ENCODE data around the gene OVOL1.

The OVOL1 gene

DNA sequence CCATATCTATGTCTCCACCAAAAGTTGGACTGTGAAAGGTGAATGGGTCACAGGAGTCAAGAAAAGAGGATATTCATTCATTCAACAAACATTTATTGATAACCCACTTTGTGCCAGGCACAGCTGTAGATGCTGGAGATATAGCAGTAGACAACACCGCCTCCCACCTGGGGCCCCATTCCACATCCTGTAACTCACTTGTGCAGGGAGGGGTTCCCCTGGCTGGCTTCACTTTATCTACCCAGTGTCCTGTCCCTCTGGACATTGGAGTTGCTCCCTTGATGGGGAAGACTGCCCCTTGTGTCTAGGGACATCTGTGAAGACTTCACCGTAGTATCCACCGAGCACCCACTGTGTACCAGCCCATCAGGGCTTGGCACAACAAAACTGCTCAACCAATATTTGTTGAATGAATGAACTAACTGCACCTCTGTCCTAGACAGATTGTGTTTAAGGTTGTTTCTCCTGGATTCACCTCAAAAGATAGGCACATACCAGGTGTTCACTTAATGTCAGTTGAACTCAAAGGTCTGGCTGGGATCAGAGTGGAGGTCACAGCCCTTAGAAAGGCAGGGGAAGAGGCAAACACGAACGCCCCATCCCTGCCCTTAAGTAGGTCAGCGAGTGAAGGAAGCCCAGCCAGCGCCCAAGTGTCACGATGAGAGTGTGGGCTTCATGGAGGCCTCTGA is 1.4 kb upstream of the OVOL1 start:
- no peak for DNase-seq (ENCODE audit: low spot score)
- POLR2A ChIA-PET (ENCODE audit: low non-redundant PET): interaction anchor here (0.6 kb wide), 1 partner anchor 61 kb away, joined by 3 read pairs; no protein-coding TSS in a partner anchor
- no peak overlapping the region for H3K27ac ChIP-seq
- TF ChIP-seq, protein P1, sequence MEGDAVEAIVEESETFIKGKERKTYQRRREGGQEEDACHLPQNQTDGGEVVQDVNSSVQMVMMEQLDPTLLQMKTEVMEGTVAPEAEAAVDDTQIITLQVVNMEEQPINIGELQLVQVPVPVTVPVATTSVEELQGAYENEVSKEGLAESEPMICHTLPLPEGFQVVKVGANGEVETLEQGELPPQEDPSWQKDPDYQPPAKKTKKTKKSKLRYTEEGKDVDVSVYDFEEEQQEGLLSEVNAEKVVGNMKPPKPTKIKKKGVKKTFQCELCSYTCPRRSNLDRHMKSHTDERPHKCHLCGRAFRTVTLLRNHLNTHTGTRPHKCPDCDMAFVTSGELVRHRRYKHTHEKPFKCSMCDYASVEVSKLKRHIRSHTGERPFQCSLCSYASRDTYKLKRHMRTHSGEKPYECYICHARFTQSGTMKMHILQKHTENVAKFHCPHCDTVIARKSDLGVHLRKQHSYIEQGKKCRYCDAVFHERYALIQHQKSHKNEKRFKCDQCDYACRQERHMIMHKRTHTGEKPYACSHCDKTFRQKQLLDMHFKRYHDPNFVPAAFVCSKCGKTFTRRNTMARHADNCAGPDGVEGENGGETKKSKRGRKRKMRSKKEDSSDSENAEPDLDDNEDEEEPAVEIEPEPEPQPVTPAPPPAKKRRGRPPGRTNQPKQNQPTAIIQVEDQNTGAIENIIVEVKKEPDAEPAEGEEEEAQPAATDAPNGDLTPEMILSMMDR (conservative IDR thresholded peaks at IDR 0.05; ENCODE audit: low read depth): no peak
- CTCF ChIA-PET: interaction anchor here (1.1 kb wide), 1 partner anchor 32 kb away, joined by 4 read pairs; no protein-coding TSS in a partner anchor

DNA sequence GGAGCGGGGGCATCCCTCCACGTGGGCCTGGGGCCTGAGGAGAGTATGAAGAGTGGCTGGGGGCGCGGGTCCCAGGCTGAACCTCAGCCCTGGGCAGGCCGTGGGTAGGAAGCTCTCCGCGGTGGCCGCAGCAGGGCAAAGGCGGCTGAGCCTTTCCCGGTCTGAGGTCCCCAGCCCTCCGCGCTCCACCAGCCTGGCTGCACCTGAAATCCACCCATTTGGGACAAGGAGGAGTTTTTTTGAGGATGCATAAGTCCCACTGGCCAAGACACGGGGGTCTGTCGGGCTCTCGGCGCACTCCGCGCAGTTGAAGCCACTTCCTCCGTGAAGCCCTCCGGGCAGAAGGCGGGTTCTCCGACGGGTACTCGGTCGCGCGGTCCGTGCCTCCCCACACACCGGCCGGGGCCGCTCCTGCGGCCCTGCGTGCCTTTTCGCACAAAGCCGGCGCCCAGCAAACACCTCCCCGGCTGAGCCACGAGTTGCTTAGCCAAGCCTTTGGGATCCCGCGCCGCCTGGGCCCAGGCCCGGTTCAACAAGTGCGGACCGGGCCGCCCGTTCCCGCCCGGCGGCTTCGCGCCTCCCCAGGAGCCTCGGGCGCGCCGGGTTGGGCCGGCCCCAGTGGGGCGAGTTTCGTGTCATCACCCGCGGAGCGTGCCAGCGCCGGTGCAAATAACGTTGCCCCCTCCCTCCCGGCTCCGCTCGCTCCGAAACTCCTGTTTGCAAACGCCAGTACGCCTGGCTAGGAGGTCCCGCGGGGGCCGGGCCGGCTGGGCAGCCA is 666 bp upstream of the OVOL1 start:
- CTCF ChIA-PET: no interaction called here
- TF ChIP-seq, protein P1 (conservative IDR thresholded peaks at IDR 0.05; ENCODE audit: low read depth): no peak

DNA sequence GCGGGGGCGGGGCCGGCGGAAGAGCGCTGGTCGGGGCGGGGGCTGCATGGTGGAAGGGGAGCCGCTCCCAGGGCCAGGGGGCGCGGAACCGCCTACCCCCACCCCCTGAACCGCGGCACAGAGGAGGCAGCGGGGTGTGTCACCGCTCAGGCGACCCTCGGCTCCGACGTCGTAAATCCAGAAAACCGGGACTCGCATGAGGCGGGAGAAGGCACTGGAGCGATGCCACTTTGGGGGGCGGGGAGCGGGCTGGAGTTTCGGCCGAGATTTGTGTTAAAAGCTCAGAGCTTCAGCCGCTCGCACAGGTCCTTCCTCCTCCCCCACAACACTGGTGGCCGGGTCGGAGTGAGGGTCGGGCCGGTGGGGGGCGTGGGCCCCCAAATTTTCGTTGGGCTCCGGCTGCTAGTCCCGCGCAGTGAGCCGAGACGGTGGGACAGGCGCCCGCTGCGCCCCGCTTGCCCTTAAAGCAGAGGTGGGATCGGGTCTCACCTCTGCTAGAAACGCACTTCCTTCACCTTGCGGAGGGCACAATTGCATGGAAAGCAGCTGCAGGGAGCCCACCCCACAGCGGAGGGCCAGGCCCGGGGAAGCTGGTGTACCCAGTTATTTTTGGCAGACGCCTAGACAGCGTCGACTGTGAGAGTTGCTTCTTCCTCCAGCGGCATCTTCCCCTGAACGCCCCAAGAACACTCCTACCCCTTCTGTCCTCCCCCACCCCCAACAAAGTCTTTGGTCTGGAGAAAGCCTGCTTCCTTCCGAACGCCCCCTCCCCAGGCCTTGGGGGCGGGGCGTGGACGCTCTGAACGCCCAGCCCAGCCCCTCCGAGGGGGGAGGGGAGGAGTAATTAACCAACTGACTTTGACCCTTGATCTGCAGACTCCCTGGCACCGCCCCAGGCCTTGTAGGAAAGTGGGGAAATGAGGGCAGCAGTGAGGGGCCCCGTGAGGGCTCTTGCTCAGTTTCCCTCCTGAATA is 1.1 kb downstream of the OVOL1 start:
- H3K27ac ChIP-seq: no peak overlapping the region
- ChIA-PET POLR2A (ENCODE audit: low non-redundant PET) (no interaction called here), CTCF (interaction anchor here (0.7 to 6.0 kb wide), 3 partner anchors 9 to 75 kb away, joined by 3 to 42 read pairs (median 4); no protein-coding TSS in a partner anchor)
- TF ChIP-seq, protein P1 (conservative IDR thresholded peaks at IDR 0.05; ENCODE audit: low read depth): no peak
- DNase-seq (ENCODE audit: low spot score): no peak

More for the DNA sequence above, 666 bp upstream of the OVOL1 start:
- no peak for DNase-seq (ENCODE audit: low spot score)
- H3K27ac ChIP-seq: no peak overlapping the region
- POLR2A ChIA-PET (ENCODE audit: low non-redundant PET): interaction anchor here (1.0 kb wide), 1 partner anchor 29 kb away, joined by 4 read pairs; no protein-coding TSS in a partner anchor

DNA sequence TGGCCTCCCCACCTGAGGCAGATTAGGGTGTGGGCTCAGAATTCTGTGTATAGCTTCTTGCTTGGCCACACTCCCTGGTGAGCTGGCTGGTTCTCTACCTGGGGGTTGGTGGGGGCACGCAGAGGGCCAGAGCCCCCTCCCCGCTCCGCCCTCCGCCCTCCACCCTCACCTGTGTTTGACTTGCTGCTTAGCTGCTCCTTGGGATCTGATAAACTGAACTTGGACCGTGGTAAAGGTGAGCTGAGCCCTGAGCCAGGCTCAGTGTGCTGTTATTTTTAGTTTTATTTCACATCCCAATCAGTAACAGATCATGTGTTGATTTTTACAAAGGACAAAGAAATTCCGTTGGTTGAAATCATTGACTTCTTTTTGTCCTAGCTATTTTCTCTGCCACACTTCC is 2.0 kb downstream of the OVOL1 start:
- ChIA-PET POLR2A (ENCODE audit: low non-redundant PET) (interaction anchor here (0.6 kb wide), 1 partner anchor 369 kb away, joined by 3 read pairs; no protein-coding TSS in a partner anchor), CTCF (interaction anchor here (0.6 to 6.0 kb wide), 4 partner anchors 10 to 77 kb away, joined by 3 to 42 read pairs (median 4); partner anchors contain the start of gene KAT5)
- TF ChIP-seq, protein P1 (conservative IDR thresholded peaks at IDR 0.05; ENCODE audit: low read depth): no peak
- H3K27ac ChIP-seq: no peak overlapping the region
- DNase-seq (ENCODE audit: low spot score): no peak

DNA sequence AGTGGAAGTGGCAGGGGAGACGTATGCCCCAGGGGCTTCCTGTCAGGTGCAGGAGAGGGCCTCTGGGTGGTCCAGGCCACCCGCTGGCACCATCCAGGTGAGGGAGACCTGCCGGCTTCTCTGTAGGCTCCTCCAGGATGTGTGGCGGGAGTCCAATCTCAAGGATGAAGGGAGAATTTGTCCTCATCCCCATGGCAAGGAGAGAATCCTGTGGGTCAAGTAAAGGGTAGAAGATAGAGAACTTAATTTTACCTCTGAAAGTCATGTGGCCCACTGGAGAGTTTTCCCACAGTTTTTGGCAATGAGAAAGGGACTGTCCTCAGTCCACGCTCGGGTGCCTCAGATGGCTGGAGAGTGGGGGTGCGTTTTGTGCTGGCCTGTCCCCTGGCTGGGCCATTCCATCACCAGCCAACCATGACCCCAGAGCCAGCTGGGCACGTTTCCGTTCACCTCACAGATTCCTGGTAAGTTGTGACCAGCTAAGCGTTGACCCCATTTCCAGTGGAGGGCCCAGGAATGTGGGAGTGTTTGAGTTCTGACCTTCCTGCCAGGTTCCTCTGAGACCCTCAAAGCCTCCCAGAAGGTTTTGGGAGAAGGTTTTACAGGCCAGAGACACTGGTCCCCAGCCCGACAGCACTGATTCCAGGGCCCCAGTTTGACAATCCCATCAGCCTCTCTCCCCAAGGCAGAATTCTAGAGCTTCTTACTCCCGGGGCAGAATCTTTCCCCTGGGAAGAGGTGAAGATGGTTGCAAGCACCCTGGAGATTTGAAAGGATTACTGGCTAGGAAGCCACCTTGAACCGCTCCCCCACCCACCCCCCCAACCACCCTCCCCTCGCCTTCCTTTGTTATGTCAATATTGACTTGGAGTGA is 2.6 kb downstream of the OVOL1 start:
- no peak for DNase-seq (ENCODE audit: low spot score)
- TF ChIP-seq, protein P1 (conservative IDR thresholded peaks at IDR 0.05; ENCODE audit: low read depth): no peak
- CTCF ChIA-PET: interaction anchor here (0.5 to 6.0 kb wide), 6 partner anchors 10 to 197 kb away, joined by 3 to 42 read pairs (median 3); partner anchors contain the start of gene KAT5
- H3K27ac ChIP-seq: no peak overlapping the region
- POLR2A ChIA-PET (ENCODE audit: low non-redundant PET): interaction anchor here (0.6 to 0.7 kb wide), 2 partner anchors 10 to 369 kb away, joined by 3 read pairs; no protein-coding TSS in a partner anchor
